ENCODE data around the gene SLC6A6.

Gene SLC6A6

DNA sequence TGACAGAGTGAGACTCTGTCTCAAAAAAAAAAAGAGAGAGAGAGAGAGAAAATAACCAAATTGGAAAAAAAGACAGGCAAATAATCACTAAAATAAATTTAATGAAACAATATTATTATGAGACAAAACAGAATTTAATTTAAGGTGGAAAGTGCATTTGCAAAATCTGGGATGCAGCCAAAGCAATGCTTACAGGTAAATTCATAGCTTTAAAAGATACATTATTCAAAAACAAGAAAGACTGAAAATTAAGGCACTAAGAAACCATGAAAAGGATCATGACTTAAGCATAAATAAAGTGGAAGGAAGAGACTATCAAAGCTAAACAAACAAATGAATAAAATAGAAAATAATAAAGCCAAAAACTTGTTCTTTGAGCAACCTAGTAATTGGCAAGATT is 100.1 kb downstream of the SLC6A6 start:
- peaks cover 34% of the 10 kb centered on the region for H3K27me3 ChIP-seq (replicated peaks; ENCODE audit: insufficient read depth, low read length)
- no peak for DNase-seq
- H3K36me3 ChIP-seq (replicated peaks; ENCODE audit: insufficient read depth, low read length) = no peaks in the 10 kb centered on the region
- no peak overlapping the region for H3K27ac ChIP-seq (ENCODE audit: low read length)
- no peaks in the 10 kb centered on the region for H3K4me1 ChIP-seq (ENCODE audit: low read length)
- H2AFZ ChIP-seq (ENCODE audit: low read length) = no peak overlapping the region
- H3K4me3 ChIP-seq (ENCODE audit: low read length) = no peak overlapping the region
- TF ChIP-seq, protein P1, sequence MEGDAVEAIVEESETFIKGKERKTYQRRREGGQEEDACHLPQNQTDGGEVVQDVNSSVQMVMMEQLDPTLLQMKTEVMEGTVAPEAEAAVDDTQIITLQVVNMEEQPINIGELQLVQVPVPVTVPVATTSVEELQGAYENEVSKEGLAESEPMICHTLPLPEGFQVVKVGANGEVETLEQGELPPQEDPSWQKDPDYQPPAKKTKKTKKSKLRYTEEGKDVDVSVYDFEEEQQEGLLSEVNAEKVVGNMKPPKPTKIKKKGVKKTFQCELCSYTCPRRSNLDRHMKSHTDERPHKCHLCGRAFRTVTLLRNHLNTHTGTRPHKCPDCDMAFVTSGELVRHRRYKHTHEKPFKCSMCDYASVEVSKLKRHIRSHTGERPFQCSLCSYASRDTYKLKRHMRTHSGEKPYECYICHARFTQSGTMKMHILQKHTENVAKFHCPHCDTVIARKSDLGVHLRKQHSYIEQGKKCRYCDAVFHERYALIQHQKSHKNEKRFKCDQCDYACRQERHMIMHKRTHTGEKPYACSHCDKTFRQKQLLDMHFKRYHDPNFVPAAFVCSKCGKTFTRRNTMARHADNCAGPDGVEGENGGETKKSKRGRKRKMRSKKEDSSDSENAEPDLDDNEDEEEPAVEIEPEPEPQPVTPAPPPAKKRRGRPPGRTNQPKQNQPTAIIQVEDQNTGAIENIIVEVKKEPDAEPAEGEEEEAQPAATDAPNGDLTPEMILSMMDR (IDR thresholded peaks at IDR 0.05; ENCODE audit: low read length) = no peak
- no peak for TF ChIP-seq EZH2 (optimal IDR thresholded peaks at IDR 0.05; ENCODE audit: low read depth, low read length)
- TF ChIP-seq EZH2phosphoT487 (IDR thresholded peaks at IDR 0.05; ENCODE audit: low read length) = no peak
- no peaks in the 10 kb centered on the region for H3K9me3 ChIP-seq (replicated peaks; ENCODE audit: insufficient read depth, low read length)
- no peaks in the 10 kb centered on the region for H3K9me2 ChIP-seq (replicated peaks; ENCODE audit: insufficient read depth, low read length)
- H3K9ac ChIP-seq (ENCODE audit: low read length) = no peak overlapping the region
- no peaks in the 10 kb centered on the region for H4K20me1 ChIP-seq (ENCODE audit: insufficient read depth, low read length)
- H3K4me2 ChIP-seq (ENCODE audit: low read depth, low read length) = no peak overlapping the region
- H3K79me2 ChIP-seq (ENCODE audit: low read length) = no peaks in the 10 kb centered on the region
- no peaks in the 10 kb centered on the region for H3F3A ChIP-seq (ENCODE audit: insufficient read depth, low read length)

DNA sequence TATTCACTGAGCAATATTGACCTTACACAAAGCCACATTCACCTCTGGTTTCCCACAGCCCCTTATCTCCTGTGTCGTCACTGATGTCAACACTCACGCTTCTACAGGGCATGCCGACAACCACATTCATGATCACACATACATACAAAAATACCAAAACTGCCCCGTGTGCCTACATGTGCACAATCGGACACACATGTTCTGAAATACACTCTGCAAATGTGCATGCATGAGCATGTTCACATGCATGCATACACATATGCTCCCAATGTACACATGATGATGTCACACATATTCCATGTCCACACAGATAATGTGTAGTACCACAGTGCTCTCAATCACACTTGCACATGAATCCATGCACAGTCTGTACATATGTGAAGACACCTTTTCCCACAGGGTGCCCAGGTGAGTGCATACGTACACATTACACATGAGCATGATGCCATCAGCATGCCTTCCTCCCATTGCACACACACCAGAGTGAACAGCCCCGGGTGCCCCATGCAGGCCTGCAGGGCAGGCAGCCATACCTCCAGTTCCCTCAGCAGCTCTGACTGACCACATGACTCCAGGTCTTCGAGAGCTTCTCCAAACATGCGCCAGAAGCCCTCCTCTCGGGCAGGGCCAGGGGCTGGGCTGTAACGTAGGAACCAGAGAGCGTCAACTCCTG is 100.8 kb downstream of the SLC6A6 start:
- Histone ChIP-seq H3F3A (ENCODE audit: insufficient read depth, low read length) (no peaks in the 10 kb centered on the region), H3K9me3 (replicated peaks; ENCODE audit: insufficient read depth, low read length) (no peaks in the 10 kb centered on the region), H3K9me2 (replicated peaks; ENCODE audit: insufficient read depth, low read length) (no peaks in the 10 kb centered on the region), H2AFZ (ENCODE audit: low read length) (no peak overlapping the region), H3K27ac (ENCODE audit: low read length) (no peak overlapping the region), H3K4me3 (ENCODE audit: low read length) (no peak overlapping the region), H3K36me3 (replicated peaks; ENCODE audit: insufficient read depth, low read length) (no peaks in the 10 kb centered on the region), H3K27me3 (replicated peaks; ENCODE audit: insufficient read depth, low read length) (peaks cover 34% of the 10 kb centered on the region), H3K9ac (ENCODE audit: low read length) (no peak overlapping the region), H4K20me1 (ENCODE audit: insufficient read depth, low read length) (no peaks in the 10 kb centered on the region), H3K4me1 (ENCODE audit: low read length) (no peaks in the 10 kb centered on the region), H3K4me2 (ENCODE audit: low read depth, low read length) (no peak overlapping the region), H3K79me2 (ENCODE audit: low read length) (no peaks in the 10 kb centered on the region)
- TF ChIP-seq, protein P1 (IDR thresholded peaks at IDR 0.05; ENCODE audit: low read length) = no peak
- TF ChIP-seq EZH2 (optimal IDR thresholded peaks at IDR 0.05; ENCODE audit: low read depth, low read length) (no peak), EZH2phosphoT487 (IDR thresholded peaks at IDR 0.05; ENCODE audit: low read length) (no peak)
- DNase-seq = no peak

DNA sequence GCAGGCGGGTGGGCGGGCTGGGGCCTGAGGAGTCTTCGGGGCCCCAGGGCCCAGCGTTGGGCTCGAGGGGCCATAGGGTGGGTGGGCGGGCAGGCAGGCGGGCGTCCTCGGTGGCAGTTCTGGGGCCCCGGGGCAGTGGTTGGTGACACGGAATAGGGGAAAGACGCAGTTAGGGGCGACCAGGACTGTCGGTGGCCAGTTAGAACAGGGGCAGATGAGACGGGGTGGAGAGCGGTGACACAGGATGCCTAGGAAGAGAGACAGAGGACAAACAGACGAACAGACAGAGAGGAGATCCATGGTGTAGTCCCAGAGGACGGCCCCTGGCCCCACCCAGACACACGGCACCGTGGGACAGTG is 101.3 kb downstream of the SLC6A6 start:
- no peaks in the 10 kb centered on the region for H3K9me3 ChIP-seq (replicated peaks; ENCODE audit: insufficient read depth, low read length)
- no peaks in the 10 kb centered on the region for H4K20me1 ChIP-seq (ENCODE audit: insufficient read depth, low read length)
- H3K27ac ChIP-seq (ENCODE audit: low read length) = no peak overlapping the region
- H2AFZ ChIP-seq (ENCODE audit: low read length) = no peak overlapping the region
- no peaks in the 10 kb centered on the region for H3K9me2 ChIP-seq (replicated peaks; ENCODE audit: insufficient read depth, low read length)
- H3K79me2 ChIP-seq (ENCODE audit: low read length) = no peaks in the 10 kb centered on the region
- no peak overlapping the region for H3K4me2 ChIP-seq (ENCODE audit: low read depth, low read length)
- no peak overlapping the region for H3K4me3 ChIP-seq (ENCODE audit: low read length)
- TF ChIP-seq EZH2phosphoT487 (IDR thresholded peaks at IDR 0.05; ENCODE audit: low read length) = no peak
- TF ChIP-seq, protein P1 (IDR thresholded peaks at IDR 0.05; ENCODE audit: low read length) = no peak
- no peak for TF ChIP-seq EZH2 (optimal IDR thresholded peaks at IDR 0.05; ENCODE audit: low read depth, low read length)
- no peaks in the 10 kb centered on the region for H3F3A ChIP-seq (ENCODE audit: insufficient read depth, low read length)
- no peak overlapping the region for H3K9ac ChIP-seq (ENCODE audit: low read length)
- H3K36me3 ChIP-seq (replicated peaks; ENCODE audit: insufficient read depth, low read length) = no peaks in the 10 kb centered on the region
- H3K27me3 ChIP-seq (replicated peaks; ENCODE audit: insufficient read depth, low read length) = peaks cover 37% of the 10 kb centered on the region
- no peak for DNase-seq
- H3K4me1 ChIP-seq (ENCODE audit: low read length) = no peaks in the 10 kb centered on the region
